Activated CD4-positive, alpha-beta T cell treated with anti-CD3 and anti-CD28 coated beads for 48 hours (primary cell): ENCODE data around the gene HPS4.
A peak's percentile ranks its signal among the peaks of the same experiment; 100 is the strongest.
"Not testable (repeated sequence)": the region's sequence is repeated elsewhere in the genome, so short reads cannot be mapped to it uniquely, and the experiment has no call there.

Experiments
- DNase-seq: peaks from one replicate; pipeline ENCODE4 v3.0.0-alpha.2; 2020

HPS4 gene

DNA sequence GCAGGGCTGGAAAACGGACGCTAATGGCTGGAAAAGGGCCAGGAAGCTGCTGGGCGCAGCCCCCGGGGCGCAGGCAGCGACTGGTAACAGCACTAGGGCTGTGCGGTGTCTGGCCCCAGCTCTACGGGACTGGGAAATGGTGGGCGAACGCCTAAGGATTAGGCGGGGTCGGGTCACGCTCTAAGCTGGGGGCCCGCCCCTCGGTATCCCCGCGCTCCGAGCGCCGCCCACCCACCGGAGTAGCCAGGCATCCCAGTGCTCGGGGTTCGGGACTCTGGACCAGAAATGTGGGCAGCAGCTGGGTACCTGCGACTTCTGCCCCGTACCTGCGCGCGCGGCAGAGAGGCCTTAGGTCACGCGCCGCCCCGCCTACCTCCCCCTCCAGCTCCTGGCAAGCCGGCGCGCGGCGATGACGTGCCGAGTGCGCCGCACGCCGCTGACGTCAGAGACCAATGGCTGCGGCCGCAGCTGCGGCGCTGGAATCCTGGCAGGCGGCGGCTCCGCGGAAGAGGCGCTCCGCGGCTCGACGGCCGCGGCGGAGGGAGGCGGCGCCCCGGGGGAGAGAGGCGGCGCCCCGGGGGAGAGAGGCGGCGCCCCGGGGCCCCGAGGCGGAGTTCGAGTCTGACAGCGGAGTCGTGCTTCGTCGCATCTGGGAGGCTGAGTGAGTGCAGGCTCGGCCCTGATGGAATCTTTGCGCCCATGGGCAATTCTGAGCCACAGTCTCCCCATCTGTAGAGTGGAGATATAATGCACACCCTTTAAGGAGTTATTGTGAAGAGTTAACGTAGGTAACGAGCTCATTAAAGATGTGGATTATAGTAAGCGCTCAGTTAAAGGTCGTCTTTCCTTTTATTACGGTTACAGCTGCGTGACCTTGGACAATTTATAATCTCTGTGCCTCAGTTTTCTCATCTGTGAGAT lies at the start of gene HPS4, which contains the start of gene SRRD:
Gene HPS4, minus strand, starts transcription at position 345 of the 921 bp plus-strand sequence. CDS start 2,021 bp downstream, outside the sequence.
Gene SRRD, plus strand, starts transcription at position 439 of the 921 bp plus-strand sequence. Its CDS starts 14 bp downstream, at position 453.
- peak; percentile 93 for DNase-seq

DNA sequence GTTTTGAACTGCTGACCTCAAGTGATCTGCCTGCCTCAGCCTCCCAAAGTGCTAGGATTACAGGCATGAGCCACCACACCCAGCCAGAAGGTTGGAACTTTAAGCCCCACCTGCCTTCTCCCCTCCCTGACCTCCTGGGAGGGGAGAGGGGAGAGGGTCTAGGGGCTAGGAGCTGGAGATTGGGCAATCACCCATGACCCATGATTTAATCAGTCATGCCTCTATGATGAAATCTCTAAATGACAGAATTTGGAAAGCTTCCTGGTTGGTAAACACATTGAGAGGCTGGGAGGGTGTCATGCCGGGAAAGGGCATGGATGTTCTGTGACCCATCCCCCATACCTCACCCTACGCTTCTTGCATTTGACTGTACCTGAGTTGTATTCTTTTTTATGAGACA lies 45.8 kb upstream of the HPS4 start:
- no peak for DNase-seq

DNA sequence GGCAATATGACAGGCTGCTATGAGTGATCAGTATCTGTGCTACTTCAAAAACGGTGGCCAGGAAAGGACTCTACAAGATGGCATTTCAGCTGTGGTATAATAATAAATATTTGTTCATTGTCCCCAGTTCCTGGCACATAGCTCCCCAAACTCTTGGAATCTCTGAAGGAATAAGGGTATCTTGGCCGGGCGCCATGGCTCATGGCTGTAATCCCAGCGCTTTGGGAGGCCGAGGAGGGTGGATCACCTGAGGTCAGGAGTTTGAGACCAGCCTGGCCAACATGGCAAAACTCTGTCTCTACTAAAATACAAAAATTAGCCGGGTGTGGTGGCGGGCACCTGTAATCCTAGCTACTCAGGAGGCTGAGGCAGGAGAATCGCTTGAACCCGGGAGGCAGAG lies 44.9 kb upstream of the HPS4 start:
- DNase-seq = not testable (repeated sequence)

DNA sequence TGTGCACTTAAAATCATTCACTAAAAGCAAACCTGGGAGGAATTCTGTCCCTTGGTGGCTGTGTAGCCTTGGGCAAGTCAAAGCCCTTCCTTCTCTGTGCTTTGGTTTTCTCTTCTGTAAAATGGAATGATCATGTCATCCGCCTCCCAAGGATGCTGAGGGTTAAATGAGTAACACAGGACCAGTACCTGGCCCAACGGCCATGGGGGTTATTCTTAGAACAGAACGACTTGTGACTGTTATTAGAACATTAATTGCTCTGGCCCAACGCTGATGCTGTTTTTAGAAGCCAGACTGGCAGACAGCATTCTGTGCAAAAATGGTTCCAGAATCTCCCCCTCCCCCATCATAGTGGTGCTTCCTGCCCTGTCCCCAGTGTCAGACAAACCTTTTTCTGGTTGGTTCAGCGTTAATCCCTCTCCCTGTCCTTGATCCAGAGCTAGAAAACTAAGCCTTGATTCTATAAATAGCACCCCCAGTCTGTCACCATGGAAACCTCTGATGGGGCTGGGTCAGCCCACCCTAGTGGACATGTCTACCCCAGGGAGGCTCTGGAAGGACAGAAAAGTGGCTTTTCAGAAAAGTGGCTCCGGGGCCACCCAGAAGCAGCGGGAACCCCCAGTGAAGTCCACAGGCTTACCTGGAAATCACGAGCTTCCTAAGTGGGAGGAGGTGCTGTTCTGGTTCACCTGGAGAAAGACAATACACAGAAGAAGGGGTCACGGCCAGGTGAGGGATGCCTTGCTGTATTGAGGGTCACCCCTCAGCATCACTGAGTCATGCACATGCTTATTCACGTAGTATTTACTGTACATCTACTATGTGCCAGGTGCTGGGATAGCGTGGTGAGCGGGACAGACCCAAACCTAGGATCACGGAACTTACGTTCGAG lies 44.2 kb upstream of the HPS4 start:
- DNase-seq = no peak

DNA sequence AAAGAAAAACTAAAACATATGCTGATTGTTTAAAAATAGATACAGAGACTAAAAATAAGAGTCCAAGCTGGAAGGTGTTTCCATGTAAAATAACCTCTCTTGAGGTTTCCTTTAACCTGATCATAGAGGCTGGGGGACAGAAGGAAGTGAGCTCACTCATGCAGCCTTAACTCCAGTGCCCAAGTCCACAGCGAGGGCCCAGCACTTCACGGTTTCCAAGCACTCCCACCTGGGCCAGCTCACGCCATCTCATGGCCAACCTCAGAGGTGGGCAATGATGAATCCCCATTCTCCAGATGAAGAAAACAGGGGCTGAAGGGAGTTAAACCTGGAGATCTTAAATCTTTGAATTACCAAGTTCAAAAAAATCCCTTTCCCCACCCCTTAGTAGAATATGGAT lies 43.6 kb upstream of the HPS4 start:
- no peak for DNase-seq

DNA sequence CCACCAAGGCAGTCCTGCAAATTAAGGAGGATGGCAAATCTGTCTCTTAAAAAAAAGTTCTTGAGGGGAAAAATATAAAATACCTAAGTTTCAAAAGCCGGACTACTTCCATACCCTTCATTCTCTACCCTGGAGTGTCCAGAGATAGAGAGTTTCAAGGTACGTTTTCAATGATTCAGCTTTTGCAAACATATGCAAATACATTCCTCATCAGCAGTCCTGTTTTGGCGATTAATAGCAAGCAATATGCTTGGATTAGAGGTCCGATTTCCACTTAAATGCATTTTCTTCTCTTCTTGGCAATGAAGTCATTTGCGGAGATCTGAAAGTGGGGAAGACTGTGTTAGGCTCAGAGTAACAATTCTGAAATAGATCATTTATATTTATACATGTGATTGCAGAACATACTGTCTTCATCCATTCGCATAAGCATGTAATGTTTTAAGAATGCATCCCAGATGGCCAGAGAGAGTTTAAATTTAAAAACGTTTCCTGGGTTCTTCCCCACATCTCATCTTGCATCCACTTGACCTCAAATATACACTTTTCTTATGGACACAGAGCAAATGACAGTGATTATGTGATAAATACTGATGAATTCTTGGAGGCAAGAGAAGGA lies 42.5 kb upstream of the HPS4 start:
- no peak for DNase-seq

DNA sequence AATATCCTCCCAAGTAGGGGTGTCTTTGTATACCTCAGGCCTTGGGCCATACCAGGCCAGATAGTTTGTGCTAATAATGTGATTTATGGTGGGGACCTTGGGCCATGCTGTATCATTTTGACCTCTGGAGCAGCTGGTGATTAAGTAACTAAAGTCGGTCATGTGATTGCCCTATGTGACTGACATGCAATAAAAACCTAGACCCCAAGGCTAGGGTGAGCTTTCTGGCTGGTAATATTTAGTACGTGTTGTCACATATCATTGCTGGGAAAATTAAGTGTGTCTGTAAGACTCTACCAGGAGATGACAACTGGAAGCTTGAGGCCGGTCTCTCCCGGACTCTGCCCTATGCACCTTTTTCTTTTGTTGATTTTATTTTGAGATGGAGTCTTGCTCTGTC lies 41.3 kb upstream of the HPS4 start:
- no peak for DNase-seq

DNA sequence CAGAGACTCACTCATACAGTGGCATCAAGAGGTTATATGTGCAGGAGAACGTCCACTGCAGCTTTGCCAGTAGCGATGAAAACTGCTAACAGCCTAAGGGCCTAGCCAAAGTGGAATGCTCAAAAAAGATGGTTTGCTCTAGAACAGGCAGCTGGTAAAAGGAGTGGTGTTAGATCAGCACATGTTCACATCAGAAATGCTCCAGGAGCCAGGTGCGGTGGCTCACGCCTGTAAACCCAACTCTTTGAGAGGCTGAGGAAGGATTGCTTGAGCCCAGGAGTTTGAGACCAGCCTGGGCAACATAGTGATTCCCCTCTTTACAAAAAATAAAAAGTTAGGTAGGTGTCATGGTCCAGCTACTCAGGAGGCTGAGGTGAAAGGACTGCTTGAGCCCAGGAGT lies 39.0 kb upstream of the HPS4 start:
- DNase-seq = no peak

DNA sequence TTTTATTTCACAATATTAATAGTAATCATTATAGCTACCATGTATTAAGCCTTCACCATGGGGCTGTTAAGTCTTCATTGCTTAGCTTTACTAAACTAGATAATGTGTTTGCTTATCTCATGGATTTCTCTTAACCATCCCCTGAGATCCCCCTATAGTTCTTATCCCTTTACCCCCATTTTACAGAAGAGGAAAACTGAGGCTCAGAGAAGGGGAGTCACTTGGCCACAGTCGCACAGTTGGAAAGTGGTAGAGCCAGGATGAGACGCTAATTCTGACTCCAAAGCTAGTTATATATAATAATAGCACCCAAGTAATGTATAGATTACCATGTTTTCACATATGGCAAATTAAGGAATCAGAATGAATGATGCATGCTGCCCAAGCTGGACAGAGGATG lies 38.4 kb upstream of the HPS4 start:
- DNase-seq = no peak

DNA sequence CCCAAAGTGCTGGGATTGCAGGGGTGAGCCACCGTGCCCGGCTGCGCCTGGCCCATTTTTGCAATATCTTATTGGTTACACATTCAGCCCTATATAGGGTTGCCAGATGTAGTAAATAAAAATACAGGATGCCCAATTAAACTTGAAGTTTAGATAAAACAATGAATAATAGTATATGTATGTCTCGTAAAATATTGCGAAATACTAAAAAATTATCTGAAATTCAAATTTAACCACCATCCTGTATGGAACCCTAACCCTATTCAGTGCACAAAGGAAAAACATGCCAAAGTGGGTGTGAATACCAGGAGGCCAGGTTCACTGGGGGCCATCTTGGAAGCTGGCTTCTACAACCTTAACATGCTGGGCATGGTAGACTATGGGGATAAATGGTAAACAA lies 33.8 kb upstream of the HPS4 start:
- DNase-seq = no peak

DNA sequence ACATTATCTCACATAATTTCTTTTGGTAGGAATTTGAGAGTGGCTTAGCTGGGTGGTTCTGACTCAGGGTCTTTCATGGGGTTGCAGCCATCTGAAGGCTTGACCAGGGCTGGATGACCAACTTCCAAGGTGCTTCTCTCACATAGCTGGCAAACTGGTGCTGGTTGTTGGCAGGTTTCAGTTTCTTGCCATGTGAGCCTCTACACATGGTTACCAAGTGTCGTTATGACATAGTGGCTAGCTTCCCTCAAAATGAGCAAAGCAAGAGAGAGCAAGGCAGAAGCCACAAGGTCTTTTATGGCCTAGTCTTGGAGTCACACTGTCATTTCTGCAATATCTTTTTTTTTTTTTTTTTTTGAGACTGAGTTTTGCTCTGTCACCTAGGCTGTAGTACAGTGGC lies 32.9 kb upstream of the HPS4 start:
- DNase-seq = no peak

DNA sequence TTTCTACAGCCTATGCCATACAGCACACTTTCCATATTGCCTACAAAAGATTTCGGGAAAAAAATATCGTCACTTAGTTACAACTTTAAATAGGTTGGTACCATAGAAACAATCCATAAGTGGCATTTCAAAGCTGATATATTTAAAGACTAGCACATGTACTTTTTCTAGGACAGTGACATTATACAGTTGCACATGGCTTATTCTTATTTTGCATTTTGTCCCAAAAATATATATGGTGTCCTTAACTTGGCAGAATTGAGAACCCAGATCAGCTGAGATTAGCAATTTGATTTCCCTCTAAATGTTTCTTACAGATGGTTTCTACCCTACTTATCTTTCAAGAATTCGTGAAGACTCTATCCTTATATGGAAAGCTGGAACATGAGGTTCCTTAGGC lies 32.3 kb upstream of the HPS4 start:
- DNase-seq = no peak

DNA sequence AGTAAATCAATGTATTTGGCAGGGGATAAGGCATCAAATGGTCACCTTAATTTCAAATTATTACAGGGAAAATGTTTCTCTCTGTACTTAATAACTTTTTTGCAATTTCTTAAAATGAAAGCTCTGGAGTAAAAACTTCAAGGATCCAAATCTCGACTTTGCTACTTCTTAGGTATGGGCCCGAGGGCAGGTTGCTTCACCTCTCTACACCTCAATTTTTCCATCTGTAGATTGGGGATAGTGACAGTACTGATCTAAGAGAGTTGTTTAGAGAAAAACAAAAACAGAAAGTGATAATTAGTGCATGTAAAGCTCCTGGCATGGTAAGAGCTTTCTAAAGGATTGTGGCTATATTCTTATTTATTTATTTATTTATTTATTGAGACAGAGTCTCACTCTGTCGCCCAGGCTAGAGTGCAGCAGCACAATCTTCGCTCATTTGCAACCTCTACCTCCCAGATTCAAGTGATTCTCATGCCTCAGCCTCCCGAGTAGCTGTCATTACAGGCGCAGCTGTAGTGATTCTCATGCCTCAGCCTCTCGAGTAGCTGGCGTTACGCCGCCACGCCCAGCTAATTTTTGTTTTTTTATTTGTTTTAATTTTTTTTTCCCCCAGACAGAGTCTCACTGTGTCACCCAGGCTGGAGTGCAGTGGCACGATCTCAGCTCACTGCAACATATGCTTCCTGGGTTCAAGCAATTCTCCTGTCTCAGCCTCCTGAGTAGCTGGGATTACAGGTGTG lies 31.0 kb upstream of the HPS4 start:
- DNase-seq = no peak

DNA sequence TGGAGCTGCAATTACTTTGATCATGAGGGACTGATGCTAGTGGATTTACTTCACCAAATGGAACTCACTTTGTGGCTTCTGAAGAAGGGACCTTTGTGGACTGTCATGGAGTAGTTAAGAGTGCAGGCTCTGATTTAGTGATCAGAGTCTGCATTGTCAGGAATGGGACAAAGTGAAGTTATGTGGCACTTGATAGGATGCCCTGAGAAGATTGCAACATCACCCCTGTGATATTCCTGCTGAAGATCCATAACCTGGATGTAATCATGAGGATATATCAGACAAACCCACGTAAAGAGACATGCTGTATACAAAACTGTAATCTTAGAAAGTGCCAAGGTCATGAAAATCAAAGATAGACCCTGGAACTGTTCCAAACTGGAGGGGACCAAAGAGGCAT lies 30.3 kb upstream of the HPS4 start:
- DNase-seq = no peak

DNA sequence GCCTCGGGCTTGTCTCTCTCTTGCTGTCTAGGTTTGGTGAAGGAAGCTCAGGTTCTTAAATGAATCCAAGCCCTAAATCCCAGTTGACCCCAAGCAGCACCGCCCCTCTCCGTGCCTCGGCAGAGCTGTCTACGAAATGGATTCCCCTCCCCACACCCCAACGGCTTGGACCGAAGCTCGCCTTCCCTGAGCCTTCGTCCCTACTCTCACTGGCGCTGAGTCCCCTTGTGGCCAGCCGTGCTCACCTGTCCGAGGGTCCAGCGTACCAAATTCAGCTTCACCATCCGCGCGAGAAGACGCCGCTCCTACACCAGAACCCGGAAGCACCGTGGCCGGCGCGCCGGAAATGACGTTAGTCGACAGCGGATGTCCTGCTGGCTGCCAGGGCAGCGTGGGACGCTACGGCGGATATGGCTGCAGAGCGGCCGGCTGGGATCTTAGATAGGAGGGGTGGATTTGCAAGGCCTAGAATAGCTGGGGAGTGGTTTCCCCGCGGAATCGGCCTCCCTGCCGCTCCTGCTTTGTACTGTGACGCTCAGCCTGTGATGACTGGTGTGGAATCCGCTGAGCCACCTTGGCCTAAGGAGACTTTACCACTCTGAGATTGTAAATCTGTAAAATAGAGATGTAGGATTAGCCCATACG lies 28.7 kb upstream of the HPS4 start, which contains the start of gene TFIP11:
Gene TFIP11, minus strand, starts transcription at position 325 of the 645 bp plus-strand sequence. CDS start 2,201 bp downstream, outside the sequence.
- peak; percentile 96 for DNase-seq

DNA sequence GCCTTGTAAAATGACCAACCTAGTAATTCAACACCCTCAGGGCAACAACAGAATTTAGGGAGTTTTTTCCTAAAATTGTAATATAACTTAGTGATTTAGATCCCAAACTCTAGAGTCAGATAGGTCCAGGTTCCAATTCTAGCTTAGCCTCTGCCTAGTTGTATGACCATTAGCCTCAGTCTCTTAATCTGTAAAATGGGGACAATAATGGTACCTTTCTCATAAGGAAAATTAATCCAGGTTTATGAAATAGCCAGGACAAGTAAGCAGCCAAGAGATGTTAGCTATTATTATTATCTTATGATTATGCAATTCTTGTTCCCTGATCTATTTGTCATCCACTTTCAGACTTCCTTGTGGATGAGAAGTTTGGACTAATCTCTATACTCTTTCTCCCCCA lies 24.6 kb upstream of the HPS4 start:
- DNase-seq = no peak

DNA sequence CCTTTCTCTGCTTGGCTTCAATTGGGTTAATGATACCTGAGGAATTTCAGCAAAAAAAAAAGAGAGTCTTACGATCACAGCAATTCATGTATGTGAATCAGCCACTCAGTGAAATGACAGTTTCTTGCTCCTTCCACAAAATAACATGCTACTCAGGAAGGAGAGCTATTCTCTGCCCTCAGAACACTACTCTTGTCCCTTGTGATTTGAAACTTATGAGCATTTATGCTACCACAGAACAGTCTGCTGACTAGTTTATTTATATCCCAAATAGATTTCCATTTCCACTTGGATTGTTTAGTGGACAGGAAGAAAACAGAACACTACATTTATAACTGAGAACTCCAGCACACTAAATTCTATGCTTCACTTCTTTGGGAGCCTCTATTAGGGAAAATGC lies 20.2 kb upstream of the HPS4 start:
- DNase-seq = no peak

DNA sequence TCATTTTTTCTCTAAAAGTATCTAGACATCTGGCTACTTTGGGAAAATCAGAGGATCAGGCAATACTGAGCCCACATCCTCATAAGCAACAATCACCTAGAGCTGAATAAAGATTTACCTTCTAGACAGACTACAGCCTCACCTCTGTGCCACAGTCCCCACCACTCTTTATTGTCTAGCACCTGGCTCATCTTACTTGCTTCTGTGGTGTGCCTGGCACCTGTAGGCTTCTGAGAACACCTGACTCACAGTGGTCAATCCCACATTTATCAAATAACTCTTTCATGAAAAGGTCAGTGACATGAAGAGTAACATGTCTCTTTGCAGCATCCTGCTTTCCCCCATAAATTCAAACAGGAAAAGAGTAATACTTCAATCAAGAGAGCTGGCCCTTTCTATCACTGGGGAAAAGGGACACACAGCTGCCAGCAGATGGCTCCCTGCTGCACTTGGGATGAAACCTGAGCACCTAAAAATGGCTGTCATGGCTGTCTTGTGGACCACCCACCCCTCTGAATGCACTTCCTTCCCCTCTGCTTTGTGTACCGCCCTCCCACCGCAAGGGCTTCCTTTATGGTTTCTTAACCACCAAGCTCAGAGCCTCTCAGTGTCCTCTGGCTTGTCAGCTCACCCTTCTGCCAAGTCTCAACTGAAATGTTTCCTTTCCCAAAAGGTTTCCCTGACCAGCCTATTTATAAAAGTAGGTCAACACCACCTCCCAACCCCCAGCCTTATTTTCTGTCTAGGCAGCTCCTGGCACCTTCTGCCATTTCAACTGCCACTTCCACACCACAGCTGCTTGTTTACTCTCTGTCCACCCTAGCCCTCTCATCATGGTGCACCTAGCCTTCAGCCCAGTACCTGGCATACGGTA lies 19.3 kb upstream of the HPS4 start:
- DNase-seq = peak; percentile 50

DNA sequence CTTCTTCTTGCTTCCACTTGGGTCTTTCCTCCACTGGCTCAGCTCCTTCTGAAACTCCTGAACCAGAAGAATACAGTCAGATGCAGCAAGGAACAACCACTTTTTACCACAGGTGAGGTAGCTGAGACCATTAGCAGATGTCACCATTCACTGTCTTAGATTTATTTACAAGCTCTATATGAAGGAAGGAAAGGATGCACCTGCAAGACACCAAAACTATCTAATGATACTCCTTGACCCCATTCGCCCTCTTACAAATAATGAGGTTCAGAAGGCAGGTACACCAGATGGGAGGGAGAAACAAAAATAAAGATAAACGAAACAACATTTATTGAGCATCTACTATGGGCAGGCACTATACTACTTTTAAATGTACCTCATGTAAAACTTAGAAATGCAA lies 18.4 kb upstream of the HPS4 start:
- no peak for DNase-seq

DNA sequence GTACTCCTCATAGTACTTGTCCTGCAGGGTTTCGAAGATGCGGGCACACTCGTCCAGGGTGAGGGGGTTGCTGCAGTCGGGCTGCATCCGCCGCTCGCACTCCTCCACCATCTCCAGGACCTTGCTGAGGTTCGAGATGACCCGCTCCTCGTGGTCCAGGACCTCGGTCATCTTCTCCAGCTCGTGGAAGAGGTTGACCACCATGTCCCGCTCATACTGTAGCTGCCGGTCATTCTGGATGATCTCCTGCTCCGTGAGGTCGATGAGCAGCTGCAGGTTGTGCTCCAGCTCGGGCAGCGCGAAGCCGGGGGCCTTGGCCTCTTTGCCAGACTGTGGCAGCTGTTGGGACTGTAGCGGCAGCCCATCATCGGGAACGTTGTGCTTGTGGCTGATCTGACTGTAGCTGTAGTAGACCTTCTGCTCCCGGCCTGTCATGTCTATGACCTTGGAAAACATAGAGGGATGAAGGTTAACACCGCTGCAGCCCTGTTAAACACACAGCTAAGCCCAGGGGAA lies 15.7 kb upstream of the HPS4 start:
- no peak for DNase-seq

DNA sequence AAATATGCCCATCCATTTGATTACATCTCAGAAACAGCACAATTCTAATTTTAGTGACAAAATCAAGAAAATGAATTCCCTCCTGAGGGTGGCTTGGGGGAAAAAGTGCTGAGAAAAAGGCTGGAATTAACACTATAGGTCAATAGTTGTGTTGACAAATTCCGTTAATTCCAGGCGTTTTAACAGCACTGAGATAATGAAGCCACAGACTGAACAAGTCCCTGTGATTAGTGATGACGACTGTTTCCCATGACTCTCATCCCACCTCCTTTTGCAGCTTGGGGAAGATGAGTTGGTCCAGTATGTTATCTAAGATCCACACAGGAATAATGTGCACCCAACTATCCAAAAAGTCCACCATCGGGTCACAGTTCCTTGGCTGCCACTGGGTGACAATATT lies 12.9 kb upstream of the HPS4 start:
- DNase-seq = no peak
